LNCAP (cell line): ENCODE results near the gene GHITM.

Experiments used
- TF ChIP-seq, protein P1 (sequence below): fragments of 450-650 bp; IDR thresholded peaks from 2 replicates; pipeline ENCODE4 v1.5.1; 2017; ENCODE audit warnings: mild to moderate bottlenecking

GHITM gene, protein sequence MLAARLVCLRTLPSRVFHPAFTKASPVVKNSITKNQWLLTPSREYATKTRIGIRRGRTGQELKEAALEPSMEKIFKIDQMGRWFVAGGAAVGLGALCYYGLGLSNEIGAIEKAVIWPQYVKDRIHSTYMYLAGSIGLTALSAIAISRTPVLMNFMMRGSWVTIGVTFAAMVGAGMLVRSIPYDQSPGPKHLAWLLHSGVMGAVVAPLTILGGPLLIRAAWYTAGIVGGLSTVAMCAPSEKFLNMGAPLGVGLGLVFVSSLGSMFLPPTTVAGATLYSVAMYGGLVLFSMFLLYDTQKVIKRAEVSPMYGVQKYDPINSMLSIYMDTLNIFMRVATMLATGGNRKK

DNA sequence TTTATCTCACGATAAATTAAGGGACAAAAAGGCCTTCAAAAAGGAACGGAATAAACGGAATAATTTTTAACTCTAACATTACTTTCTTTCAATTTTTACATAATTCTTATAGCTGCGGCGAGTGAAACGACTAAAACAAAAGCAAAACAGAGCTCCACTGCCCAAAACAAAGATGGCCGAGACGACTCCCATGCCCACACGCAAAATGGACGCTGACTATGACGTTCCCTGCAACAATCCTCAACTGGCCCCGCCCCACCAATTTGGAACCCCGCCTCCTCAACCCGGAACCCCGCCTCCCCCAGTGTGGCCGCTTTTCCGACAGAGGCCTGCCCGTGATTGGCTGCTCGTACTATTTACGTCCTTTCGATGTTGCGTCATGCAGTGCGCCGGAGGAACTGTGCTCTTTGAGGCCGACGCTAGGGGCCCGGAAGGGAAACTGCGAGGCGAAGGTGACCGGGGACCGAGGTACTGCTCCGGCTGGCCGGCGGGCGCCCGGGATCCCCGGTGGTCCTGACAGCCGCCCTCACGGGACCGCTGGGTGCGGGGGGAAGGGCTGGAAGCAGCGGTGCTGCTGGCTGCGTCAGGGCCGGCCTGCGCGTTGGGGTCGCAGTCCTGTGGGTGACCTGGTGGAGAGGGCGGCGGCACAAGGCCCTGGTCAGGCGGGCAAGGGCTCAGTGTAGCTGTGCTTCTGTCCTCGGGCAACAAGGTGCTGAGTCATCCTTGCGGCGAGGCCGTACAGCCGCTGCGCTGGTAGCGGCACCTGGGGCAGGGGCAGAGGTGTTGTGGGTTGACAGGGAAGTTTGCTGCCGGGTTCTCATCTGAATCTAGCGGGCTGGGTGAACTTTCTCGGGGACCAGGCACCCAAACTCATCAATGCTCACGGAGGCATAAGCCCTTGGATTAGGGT, at the start of gene GHITM:
GHITM (plus strand) TSS at position 384 of the 910 bp plus-strand sequence. CDS start 1,992 bp downstream, outside the sequence.
- TF ChIP-seq, protein P1, sequence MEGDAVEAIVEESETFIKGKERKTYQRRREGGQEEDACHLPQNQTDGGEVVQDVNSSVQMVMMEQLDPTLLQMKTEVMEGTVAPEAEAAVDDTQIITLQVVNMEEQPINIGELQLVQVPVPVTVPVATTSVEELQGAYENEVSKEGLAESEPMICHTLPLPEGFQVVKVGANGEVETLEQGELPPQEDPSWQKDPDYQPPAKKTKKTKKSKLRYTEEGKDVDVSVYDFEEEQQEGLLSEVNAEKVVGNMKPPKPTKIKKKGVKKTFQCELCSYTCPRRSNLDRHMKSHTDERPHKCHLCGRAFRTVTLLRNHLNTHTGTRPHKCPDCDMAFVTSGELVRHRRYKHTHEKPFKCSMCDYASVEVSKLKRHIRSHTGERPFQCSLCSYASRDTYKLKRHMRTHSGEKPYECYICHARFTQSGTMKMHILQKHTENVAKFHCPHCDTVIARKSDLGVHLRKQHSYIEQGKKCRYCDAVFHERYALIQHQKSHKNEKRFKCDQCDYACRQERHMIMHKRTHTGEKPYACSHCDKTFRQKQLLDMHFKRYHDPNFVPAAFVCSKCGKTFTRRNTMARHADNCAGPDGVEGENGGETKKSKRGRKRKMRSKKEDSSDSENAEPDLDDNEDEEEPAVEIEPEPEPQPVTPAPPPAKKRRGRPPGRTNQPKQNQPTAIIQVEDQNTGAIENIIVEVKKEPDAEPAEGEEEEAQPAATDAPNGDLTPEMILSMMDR: peak; percentile 14; the same call in 1 of the 2 replicates

DNA sequence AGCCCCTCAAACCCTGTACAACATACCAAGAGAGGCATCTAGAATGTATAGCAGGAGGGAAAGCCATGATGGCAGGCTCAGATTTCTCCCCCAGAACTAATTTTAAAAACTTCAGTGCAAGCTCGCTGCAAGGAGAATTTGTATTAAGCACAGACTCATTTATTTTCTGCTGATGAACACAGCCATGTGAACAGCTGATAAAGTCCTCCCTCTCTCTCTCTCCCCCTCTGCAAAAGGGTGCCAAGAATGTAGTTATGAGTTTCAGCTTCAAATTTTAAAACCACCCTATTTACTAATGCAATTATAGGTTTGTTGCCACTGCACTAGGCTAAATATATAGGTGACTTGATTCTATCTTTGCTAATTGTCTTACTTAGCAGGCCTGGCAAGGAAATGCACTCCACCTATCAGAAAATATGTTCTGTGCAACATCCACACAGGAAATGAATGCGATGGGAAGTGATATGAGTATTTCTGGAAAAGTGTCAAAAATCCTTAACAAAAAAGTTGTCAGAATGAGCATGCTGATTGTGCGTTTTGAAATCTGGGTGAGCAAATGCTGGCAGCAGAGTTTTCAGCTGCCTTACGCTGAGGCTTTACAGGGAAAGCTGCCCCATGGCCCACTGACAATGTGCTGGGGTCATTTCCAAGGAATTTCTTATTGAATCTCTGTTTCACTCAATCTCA, 43.4 kb upstream of the GHITM start:
- TF ChIP-seq, protein P1: no peak

DNA sequence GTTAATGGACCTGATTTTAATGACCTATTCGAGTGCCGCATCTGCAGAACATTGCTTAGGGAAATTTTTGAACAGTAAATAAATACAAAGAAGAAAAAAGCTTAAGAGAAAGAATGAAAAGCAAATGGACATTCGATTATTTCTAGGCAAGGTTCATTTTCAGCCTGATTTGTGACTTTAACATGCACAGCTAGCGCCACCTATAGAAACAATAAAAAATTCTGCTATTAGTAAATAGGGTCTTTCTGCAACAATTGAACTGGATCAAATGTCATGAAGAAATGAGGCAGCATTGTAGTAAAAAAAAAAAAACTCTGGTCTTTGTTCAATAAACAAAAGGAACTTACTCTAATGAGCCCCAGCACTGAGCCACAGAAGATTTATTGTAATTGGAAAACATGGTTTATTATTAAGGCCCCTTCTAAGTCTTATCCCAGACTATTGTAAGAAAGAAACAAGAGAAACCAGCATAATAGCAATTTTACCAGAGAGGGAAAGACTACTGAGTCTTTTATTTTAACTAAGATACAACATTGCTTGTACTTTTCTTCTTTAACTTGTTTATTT, 41.4 kb upstream of the GHITM start:
- TF ChIP-seq, protein P1: peak; percentile 71

DNA sequence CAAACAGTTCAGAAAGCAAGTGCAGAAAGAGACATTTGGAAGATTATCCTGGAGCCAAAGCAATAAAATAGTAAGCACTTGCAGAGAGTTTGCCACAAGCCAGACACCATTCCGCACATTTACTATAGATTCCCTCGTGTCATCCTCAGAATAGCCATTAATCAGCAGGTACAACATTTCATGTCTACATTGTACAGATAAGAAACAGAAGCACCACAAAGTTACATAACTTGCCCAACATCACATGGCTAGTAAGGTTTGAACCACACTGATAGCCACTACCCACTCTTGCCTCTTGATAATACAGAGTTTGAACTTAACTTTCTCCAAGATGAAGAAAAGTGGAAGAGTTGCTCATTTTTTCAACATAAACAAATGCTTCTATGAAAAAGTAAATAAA, 40.6 kb upstream of the GHITM start:
- TF ChIP-seq, protein P1: no peak

DNA sequence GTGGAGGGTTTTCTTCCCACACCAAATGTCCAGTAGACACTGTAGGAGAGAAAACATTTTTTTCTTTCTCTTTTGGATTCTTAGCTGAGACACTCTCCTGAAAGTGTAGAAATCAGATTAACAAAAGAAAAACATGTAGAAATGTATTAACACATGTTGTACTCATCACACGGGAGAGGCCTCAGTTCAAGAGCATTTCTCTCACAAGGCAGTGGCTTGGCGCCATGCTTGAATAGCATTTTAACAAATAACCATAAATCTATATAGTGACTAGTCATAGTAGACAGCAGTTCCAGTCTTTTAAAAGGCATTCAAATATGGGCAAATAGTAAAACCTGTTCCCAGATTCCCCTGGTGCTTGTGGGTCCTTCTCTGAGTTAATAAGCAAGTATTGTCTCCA, 38.3 kb upstream of the GHITM start:
- TF ChIP-seq, protein P1: no peak

DNA sequence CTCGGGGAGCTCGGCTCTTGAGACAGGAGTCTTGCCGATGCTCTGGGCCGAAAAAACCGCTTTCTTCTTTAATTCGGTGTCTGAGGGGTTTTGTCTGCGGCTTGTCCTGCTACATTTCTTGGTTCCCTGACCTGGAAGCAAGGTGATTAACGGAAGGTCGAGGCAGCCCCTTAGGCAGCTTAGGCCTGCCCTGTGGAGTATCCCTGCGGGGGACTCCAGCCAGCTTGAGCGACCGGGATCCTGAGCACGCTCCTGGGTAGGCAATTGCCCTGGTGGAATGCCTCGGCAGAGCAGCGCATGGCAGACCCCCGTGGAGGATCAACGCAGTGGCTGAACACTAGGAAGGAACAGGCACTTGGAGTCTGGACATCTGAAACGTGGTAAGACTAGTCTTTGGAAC, 30.5 kb upstream of the GHITM start:
- TF ChIP-seq, protein P1: no peak

DNA sequence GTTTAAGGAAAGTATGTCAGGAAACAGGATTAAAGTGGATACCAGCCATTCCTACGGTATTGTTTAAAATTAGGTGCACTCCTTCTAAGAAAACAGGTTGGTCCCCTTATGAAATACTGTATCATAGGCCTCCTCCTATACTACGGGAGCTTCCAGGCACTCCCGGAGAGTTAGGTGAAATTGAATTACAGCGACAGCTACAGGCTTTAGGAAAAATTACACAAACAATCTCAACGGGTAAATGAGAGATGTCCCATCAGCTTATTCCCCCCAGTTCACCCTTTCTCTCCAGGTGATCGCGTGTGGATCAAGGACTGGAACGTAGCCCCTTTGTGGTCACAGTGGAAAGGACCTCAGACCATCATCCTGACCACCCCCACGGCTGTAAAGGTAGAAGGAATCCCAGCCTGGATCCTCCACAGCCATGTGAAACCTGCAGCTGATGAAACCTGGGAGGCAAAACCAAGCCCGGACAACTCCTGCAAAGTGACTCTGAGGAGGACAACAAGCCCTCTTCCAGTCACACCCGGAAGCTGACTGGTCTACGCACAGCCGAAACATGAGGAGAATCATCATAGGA, 25.1 kb upstream of the GHITM start:
- TF ChIP-seq, protein P1: peak; percentile 43; the same call in 1 of the 2 replicates
